OCI-M2 (cell line): ENCODE data around the gene SPAAR.
"Not testable (repeated sequence)": the region's sequence is repeated elsewhere in the genome, so short reads cannot be mapped to it uniquely, and the experiment has no call there.

Experiments
- DNase-seq: peaks from one replicate; lab custom pipeline; 2025; ENCODE audit not compliant: unreplicated experiment; lab: John Stamatoyannopoulos, UW

SPAAR gene, protein sequence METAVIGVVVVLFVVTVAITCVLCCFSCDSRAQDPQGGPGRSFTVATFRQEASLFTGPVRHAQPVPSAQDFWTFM

DNA sequence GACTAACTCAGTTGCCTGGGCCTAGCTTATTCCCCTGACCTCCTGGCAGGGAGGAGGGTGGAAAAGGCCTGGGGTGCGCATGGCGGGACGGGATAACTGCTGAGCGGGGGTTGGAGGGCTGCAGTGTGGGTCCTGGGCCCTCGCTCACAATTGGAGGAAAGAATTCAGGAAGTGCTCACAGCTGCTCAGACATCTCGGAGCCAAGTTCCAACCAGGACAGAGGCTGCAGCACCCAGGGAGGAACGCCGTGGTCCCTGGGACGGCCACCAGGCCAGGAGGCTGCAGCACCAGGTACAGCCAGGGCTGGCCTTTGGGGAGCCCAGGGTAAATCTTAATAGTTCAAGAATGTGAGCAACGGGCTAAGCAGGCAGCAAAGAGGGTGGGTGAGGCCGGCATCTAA lies at the start of gene SPAAR:
Gene SPAAR, plus strand, starts transcription at position 217 of the 400 bp plus-strand sequence. CDS start 974 bp downstream, outside the sequence.
- DNase-seq = no peak

DNA sequence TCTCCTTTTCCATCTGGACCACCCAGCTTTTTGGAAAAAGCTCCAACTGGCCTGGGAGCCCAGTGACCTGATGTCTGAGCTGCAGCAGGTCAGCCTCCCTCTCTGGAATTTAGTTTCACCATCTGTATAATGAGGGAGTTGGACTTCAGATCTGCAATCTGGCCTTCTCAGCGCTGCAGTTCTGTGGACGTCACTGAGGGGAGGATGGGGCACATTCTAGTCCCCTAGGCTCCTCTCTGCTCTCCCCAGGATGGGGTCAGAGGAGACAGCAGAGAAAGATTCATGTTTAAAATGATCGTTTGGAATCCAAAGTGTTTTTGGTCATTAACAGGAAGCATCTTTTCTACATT lies 49.3 kb upstream of the SPAAR start:
- no peak for DNase-seq

DNA sequence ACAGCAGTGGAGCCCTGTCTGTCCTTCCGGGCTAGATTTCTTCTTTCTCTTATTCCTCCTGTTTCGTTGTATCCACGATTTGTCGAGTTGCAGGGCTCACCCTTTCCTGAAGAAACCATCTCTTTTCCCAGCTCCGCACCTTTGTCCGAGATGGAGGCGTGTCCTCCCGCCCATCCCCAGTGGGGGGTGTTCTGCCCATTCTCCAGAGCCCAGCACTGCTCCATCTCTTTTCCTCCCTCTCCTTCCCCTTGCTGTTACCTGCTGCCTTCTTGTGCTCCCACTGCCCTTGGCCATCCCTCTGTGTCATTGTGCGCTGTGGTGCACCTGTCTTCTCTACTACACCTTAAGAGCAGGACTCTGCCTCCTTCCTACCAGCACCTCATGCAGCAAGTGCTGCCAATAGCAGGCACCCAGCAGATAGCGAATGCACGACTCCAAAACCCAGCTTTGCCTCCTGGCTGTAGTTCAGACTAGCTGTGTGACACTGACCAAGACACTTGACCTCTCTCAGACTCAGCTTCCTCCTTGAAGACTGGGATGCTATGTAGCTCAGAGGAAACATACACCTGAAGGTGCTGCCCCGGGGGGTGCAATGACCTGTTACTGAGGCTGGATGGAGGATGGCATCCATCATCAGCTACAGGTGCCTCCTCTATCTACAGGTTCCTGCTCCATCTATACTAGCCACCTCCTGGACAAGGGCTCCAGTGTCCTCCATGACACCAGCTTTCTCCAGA lies 48.0 kb upstream of the SPAAR start:
- DNase-seq = no peak

DNA sequence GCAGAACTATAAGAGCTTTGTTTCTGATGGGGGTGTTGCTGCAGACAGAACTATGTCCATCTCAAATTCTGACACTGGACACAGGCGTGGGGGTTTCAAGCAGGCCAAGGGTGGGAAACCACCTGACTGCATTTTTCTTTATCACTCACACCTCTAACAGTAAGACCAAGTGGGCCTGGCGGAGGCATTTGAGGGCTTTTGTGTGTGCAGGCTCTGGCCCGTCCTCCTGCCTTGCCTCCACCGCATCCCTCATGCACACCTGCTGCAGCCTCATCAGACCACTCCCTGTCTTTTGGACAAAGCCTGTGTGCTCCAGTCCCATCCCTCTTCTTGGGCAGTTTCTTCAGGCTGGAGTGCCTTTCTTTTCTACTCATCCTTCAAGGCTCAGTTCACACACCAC lies 47.0 kb upstream of the SPAAR start:
- DNase-seq = no peak

DNA sequence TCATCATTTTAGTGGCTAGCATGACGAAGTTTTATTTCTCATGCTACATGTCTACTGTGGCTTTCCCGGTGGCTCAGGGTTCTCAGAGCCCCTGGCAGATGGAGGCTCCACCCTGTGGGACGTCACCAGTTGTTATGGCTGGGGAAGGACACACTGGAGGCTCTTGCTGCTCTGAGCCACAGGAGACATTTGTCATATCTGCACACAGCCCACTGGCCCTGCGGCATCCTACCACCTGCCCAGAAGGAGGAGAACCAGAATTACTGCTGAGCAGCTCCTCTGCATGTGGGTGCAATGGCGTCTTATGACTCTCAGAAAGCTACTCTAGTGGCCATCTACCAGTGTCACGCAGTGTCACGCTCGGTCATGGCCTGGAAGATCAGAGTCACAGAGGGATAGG lies 45.7 kb upstream of the SPAAR start:
- DNase-seq = no peak

DNA sequence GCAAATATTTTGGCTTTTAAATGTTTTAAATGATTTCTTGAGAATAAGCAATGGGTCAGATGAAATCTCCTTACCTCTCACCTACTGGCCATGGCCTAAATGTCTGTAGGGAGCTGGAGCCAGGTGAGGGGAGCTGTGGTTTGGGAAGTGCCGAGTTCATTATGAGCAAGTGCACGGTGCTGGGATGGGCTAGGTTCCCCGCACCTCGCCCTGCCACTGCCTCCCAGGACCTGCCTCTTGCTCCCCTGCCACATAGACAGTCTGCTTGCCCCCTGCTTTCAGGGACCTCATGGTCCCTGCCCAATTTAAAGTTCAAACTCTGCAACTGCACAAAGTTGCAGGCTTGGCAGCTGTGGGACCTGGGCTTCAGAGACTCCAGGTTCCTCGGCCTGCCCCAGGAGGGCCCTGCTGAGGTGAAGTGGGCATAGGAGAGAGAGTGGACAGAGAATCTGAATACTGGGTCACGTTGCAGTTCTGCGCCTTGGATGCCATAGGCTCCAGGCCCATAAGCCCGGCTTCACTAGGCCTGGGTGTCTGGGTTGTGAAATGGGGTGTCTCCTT lies 44.5 kb upstream of the SPAAR start:
- DNase-seq = no peak

DNA sequence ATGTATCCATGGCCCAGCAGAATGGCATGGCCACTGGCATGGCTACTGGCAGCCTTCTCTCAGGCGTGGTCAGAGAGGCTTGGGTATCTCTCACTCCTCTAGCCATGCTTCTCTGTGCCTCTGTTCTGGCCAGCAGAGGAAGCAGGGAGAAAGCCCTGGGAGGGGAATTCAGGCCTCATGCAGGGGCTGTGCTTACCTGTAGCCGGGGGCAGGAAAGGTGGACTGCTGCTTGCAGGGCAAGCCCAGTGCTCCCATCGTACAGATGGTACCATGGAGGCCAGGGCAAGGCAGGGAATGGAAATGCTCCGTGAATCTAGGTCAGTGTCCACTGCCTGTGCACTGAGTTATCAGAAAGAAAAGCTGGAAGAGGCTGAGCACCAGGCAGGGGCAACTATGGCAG lies 41.8 kb upstream of the SPAAR start:
- no peak for DNase-seq

DNA sequence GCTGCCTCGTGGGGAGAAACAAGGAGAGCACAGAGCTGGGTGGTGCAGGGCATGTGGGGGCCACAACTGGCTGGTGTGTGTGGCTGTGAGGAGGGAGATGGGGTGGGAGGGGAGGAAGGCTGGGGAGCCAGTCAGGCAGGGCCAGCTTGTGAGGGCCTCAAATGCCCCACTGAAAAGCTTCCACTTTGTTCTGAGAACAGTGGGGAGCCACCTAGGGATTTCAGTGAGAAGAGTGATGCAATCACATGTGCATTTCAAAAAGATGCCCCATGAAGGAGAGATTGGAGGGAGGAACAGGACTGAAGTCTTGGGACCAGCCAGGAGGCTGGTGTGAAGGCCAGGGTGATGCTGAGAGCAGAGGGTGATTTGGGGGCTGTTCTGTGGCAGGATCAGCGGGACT lies 40.4 kb upstream of the SPAAR start:
- no peak for DNase-seq

DNA sequence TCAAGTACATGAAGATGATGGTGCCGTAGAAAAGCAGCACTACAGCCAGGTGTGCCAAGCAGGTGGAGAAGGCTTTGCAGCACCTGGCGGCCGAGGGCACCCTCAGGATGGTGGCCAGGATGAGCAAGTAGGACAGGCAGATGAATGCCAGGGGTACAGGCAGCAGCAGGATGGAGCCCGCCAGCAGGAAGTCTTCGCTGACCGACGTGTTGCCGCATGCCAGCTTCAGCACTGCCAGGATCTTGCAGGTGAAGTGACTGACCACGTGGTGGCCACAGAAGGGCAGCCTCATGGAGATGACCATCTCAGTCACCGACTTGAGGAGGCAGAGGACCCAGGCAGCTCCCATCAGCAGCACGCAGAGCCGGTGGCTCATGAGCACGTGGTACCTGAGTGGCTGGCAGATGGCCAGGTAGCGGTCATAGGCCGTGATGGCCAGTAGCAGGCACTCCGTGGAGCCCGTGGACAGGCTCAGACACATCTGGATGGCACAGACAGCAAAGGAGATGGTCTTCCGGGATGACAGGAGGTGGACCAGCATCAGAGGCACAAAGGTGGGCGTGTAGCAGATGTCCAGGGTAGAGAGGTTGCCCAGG lies 39.6 kb upstream of the SPAAR start:
- DNase-seq = no peak

DNA sequence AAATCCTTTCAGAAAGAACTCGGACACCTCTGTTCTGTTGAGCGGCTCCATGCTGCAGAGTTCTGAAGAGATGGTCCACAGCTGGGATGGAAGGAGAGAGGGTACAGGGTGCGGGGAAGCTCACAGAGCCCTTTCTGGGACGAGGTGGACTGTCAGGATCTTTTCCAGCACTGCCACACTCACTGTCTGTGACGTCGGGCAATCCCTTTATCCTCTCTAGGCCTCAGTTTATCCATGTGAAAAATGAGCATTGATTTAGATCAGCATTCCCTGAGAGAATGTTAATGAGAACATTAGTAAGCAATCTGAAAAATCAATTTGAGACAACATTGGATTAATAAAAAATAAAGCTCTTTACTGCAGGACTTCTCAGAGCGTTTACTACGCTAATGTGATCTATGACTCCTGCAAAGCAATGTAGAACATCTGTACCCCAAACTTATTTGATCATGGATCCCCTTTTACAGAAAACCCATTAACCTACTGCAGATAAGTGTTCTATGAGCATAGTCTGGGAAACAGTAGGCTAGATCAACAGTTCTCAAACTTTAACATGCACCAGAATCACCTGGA lies 38.9 kb upstream of the SPAAR start, which contains the start of gene OR13J1:
Gene OR13J1, minus strand, starts transcription at position 51 of the 573 bp plus-strand sequence. Its CDS starts 0 bp downstream, at position 51.
- DNase-seq = no peak

DNA sequence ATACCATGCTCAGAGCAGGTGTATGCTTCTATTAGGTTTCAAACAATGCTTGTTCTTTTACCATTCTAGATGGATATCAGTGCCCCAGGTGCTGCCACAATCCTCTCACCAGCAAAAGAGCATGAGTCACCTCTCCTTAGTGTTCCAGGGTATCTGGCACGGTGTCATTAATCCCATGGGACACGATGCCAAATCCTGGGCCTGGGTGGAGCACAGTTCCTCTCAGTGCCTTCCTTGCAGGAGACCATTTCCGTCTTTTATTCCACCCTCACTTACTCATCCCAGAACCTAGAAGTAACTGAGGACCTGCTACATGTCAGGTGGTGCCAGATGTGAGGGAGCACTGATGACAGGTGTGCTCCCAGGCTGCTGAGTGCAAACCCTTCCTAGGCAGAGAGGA lies 37.7 kb upstream of the SPAAR start:
- no peak for DNase-seq

DNA sequence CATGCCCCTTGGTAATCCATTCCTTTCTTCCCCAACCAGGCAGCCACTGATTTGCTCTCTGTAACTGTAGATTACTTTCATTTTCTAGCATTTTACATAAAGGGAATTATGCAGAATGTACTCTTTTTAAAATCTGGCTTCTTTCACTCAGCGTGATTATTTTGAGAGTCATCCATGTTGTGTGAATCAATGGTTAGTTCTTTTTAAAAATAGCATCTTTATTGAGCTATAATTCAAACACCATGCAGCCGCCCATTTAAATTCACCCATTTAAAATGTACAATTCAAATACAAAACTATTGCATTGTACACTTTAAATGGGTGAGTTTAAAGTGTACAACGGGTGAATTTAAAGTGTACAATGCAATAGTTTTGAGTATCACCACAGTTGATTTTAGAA lies 36.8 kb upstream of the SPAAR start:
- DNase-seq = no peak

DNA sequence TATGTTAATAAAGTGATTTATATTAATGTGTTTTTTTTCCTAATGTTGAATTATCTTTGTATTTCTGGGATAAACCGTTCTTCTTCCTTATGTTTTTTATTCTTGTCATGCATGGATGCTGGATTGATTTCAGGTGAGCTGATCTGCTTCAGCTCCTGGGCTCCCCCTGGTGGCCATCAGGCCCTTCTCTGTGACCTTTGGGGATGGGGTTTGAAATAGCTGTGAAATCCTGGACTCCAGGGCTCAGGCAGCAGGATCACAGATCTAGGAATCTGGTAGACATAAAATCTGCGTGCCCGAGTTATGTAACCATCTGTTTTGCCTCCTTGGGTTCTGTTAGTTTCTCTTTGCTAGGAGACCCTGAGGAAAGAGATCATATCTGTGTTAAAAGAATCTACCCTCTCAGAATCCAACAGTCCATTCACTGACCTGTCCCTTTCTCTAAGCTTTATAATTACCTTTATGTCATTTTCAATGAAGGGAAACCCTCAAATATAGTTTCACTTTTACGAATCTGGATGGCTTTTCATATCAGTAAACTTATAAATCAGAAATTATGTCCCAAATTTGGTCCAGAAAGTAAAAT lies 26.9 kb upstream of the SPAAR start:
- no peak for DNase-seq

DNA sequence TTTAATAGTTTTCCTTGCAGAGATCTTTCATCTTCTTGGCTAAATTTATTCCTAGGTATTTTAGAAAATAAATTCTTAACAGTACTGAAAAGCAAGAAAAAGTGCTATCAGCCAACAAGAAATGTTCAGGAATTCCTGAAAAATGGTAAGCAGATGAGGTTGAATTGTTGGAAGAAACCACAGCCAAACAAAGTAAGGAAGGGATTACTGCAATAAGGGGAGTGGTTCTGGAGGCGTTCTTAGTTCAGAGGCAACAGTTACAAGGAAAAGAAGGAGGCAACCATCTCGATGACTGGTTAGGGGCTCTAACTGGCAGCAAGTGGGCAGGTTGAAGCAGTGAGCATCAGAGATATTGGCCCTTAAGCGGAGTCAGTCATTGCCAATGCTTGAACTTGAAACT lies 26.3 kb upstream of the SPAAR start:
- DNase-seq = no peak

DNA sequence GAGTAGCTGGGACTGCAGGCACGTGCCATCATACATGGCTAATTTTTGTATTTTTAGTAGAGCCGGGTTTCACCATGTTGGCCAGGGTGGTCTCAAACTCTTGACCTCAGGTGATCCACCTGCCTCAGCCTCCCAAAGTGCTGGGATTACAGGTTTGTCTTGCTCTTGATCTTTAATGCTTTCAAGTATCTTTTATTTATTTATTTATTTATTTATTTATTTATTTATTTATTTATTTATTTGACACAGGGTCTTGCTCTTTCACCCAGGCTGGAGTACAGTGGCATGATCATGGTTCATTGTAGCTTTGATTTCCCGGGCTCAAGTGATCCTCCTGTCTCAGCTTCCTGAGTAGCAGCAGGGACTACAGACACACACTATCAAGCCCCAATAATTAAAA lies 24.4 kb upstream of the SPAAR start:
- not testable (repeated sequence) for DNase-seq

DNA sequence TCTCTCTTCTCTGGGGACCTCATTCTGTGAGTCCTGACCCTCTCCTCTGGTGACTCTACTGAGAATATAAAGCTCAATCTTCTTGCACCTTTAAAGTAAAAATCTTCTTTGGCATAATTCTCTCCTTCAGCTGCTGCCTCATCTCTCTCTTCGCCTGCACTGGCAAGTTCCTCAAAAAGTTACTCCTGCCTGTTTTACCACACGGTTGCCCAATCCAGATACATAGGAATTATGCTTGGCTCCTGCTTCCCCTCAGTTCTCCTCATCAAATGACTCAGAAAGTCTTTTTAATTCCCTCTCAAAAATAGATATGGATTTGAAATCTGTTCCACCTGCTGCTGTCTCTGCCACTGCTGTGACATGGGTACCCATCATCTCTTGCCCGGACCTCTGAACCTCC lies 17.6 kb upstream of the SPAAR start:
- DNase-seq = no peak

DNA sequence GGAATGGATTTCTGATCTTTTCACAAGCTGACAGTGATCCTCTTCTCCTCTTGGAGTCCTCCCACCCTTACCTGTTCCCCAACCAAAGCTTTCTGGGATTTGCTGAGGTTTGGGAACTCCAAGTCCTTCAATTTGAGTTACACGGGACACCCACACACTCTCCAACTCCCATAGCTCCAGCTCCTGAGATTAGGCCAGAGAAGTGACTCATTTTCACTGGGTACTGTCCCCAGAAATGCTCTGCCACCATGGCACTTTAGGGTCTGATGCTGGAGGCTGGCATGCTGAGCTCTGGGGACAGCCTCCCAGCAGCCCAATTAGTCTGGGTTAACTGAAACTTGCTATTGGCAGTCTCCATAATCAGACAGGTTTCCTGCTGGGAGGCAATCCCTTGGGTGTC lies 17.2 kb upstream of the SPAAR start:
- no peak for DNase-seq

DNA sequence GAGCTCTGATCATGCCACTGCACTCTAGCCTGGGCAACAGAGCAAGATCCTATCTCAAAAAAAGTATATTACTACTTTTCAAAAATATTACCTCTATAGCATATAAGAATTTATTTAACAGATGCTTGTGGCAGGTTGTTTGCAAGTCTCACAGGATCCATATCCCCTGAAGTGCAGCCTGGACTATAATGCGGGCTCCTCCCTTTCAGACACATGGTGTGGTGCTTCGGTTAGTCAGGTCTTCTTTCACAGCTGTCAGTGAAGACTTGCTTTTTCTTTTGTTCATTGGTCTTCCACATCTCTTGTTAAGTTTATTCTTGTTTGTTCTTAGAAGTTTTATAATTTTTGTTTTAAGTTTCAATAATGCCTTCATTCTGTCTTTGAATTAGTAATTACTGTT lies 12.7 kb upstream of the SPAAR start:
- no peak for DNase-seq

DNA sequence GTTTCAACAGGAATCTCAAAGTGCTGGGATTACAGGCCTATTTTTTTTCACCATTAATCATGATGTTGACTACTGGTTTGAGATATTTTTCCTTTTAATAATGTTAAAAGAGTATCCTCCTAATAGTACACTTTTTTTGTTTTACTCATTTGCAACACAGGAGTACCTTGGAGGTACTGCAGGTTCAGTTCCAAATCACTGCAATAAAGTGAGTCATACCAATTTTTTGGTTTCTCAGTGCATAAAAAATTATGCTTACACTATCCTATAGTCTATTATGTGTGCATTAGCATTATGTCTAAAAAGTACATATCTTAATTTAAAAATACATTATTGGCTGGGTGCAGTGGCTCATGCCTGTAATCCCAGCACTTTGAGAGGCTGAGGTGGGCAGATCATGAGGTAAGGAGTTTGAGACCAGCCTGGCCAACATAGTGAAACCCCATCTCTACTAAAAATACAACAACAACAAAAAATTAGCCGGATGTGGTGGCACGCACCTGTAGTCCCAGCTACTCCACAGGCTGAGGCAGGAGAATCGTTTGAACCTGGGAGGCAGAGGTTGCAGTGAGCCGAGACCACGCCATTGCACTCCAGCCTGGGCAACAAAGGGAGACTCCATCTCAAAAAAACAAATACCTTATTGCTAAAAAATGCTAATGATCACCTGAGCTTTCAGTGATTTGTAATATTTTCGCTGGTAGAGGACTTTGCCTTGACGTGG lies 11.8 kb upstream of the SPAAR start:
- DNase-seq = not testable (repeated sequence)

DNA sequence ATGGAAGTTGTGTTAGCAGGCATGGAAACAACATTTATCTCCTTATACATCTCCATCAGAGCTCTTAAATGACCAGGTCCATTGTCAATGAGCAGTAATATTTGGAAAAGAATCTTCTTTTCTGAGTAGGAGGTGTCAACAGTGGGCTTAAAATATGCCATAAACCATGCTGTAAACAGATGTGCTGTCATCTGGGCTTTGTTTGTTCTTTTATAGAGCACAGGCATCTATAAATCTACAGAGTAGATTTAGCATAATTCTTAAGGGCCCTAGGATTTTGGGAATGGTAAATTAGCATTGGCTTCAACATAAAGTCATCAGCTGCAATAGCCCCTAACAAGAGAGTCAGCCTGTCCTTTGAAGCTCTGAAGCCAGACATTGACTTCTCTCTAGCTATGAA lies 11.0 kb upstream of the SPAAR start:
- no peak for DNase-seq

DNA sequence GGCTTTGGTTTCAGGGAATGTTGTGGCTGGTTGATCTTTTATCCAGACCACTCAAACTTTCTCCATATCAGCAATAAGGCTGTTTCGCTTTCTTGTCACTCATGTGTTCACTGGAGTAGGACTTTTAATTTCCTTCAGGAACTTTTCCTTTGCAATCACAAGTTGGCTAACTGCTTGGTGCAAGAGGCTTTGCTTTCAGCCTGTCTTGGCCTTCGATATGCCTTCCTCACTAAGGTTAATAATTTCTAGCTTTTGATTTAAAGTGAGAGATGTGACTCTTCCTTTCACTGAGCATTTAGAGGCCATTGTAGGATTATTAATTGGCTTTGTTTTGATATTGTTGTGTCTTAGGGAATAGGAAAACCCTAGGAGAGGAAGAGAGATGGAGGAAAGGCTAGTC lies 10.3 kb upstream of the SPAAR start:
- DNase-seq = no peak
